Measurements from ENCODE around the gene PPP1R1C. TPM values are rescaled to one million over a fixed set of nuclear protein-coding genes. Genes with fewer than 3 reads are reported as not detected.

PPP1R1C gene
- total and polyA plus RNA-seq, 2 donors (not counting 1 experiment from before 2014, with no cell fraction given), result not detected

DNA sequence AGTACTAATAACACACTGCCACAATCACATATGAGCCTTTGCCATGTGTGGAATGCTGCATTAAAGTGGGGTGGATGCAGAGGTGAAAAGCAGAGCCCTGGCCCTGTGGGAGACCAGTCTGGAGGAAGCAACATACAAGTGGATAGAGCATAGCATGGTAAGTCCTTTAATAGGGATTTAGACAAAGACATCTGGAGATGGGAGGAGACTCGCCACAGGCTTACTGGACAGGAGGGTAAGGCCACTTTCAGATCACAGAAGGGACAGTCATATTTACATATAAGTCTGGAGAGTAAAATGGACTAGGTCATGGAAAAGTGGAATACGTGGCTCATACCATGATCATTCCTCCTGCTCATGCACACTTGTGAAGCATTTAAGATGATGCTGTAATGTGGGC is 84.3 kb downstream of the PPP1R1C start:
- Histone ChIP-seq H3K27ac (ENCODE audit: low read length in 2 of 2) (no peak overlapping the region), H3K36me3 (replicated peaks in 1 of 2; ENCODE audit: control extremely low read depth in 1 of 2, control insufficient read depth in 1 of 2, extremely low read depth in 1 of 2, insufficient read depth in 2 of 2, low read length in 1 of 2) (no peaks in the 10 kb centered on the region), H3K4me3 (ENCODE audit: control extremely low read depth in 1 of 5, extremely low read depth in 1 of 5, insufficient read depth in 1 of 5, low read depth in 2 of 5, low read length in 4 of 5) (no peak overlapping the region), H3K4me2 (replicated peaks; ENCODE audit: low read depth, low read length, poor library complexity, severe bottlenecking) (no peak overlapping the region), H3K27me3 (replicated peaks in 1 of 4; ENCODE audit: control extremely low read depth in 1 of 4, control insufficient read depth in 3 of 4, insufficient read depth in 4 of 4, low read length in 3 of 4) (no peaks in the 10 kb centered on the region), H3K79me2 (ENCODE audit: control insufficient read depth, insufficient read depth, low read length) (no peaks in the 10 kb centered on the region), H3K9me3 (ENCODE audit: control extremely low read depth in 1 of 3, control insufficient read depth in 2 of 3, insufficient read depth in 1 of 3, low read length in 2 of 3) (no peaks in the 10 kb centered on the region), H3K4me1 (ENCODE audit: control insufficient read depth in 2 of 2, insufficient read depth in 2 of 2, low read length in 2 of 2) (no peaks in the 10 kb centered on the region), H2AFZ (ENCODE audit: insufficient read depth, low read depth, low read length, poor library complexity, severe bottlenecking) (no peak overlapping the region), H3K9ac (ENCODE audit: low read length) (no peak overlapping the region), H4K20me1 (ENCODE audit: control insufficient read depth, insufficient read depth, low read length, poor library complexity, severe bottlenecking) (no peaks in the 10 kb centered on the region)
- H3K27me3 Mint-ChIP-seq, result peaks cover 5% of the 10 kb centered on the region
- no peak overlapping the region for H3K27ac Mint-ChIP-seq
- no peaks in the 10 kb centered on the region for H3K9me3 Mint-ChIP-seq (ENCODE audit: insufficient read depth)
- H3K4me3 Mint-ChIP-seq, result no peak overlapping the region
- TF ChIP-seq EZH2 (IDR thresholded peaks at IDR 0.05; ENCODE audit: borderline replicate concordance, insufficient read depth, low read depth, low read length, poor library complexity, severe bottlenecking), result no peak
- TF ChIP-seq, protein P1, sequence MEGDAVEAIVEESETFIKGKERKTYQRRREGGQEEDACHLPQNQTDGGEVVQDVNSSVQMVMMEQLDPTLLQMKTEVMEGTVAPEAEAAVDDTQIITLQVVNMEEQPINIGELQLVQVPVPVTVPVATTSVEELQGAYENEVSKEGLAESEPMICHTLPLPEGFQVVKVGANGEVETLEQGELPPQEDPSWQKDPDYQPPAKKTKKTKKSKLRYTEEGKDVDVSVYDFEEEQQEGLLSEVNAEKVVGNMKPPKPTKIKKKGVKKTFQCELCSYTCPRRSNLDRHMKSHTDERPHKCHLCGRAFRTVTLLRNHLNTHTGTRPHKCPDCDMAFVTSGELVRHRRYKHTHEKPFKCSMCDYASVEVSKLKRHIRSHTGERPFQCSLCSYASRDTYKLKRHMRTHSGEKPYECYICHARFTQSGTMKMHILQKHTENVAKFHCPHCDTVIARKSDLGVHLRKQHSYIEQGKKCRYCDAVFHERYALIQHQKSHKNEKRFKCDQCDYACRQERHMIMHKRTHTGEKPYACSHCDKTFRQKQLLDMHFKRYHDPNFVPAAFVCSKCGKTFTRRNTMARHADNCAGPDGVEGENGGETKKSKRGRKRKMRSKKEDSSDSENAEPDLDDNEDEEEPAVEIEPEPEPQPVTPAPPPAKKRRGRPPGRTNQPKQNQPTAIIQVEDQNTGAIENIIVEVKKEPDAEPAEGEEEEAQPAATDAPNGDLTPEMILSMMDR (IDR thresholded peaks at IDR 0.05), result no peak
- ChIA-PET POLR2A (no interaction called here), CTCF (interaction anchor here (0.7 to 1.2 kb wide), 2 partner anchors 8 to 12 kb away, joined by 3 to 6 read pairs; no protein-coding TSS in a partner anchor)
- ATAC-seq (ENCODE audit: low read depth) (no peak), DNase-seq (no peak)
- WGBS (ENCODE audit: insufficient coverage), result no CpG with 5 or more reads among the region's 2 CpGs
- no peaks in the 10 kb centered on the region for H3K4me1 Mint-ChIP-seq
- intact Hi-C loops (cut with micrococcal nuclease), result loop anchor here (10.0 kb wide), 1 partner anchor 1945 kb away; no protein-coding TSS in a partner anchor

DNA sequence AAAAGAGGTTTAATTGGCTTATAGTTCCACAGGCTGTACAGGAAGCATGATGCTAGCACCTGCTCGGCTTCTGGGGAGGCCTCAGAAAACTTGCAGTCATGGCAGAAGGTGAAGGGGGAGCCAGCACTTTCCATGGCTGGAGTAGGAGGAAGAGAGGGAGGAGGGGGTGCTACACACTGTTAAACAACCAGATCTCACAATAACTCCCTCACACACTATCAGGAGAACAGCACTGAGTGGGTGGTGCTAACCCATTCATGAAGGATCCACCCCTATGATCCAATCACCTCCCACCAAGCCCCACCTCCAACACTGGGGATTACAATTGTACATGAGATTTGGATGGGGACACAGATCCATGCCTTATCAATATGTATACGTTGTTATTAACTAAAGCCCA is 85.1 kb downstream of the PPP1R1C start:
- no peak for DNase-seq
- no CpG with 5 or more reads among the region's 2 CpGs for WGBS (ENCODE audit: insufficient coverage)
- no peak overlapping the region for H3K27ac Mint-ChIP-seq

More for the DNA sequence above, 85.1 kb downstream of the PPP1R1C start:
- H3K36me3 ChIP-seq (replicated peaks in 1 of 2; ENCODE audit: control extremely low read depth in 1 of 2, control insufficient read depth in 1 of 2, extremely low read depth in 1 of 2, insufficient read depth in 2 of 2, low read length in 1 of 2), result no peaks in the 10 kb centered on the region
- H3K27me3 ChIP-seq (replicated peaks in 1 of 4; ENCODE audit: control extremely low read depth in 1 of 4, control insufficient read depth in 3 of 4, insufficient read depth in 4 of 4, low read length in 3 of 4), result no peaks in the 10 kb centered on the region
- POLR2A ChIA-PET, result no interaction called here
- no peak overlapping the region for H3K9ac ChIP-seq (ENCODE audit: low read length)
- no peak overlapping the region for H2AFZ ChIP-seq (ENCODE audit: insufficient read depth, low read depth, low read length, poor library complexity, severe bottlenecking)
- CTCF ChIA-PET, result no interaction called here
- no peak overlapping the region for H3K4me2 ChIP-seq (replicated peaks; ENCODE audit: low read depth, low read length, poor library complexity, severe bottlenecking)
- ATAC-seq (ENCODE audit: low read depth), result no peak
- H3K4me3 ChIP-seq (ENCODE audit: control extremely low read depth in 1 of 5, extremely low read depth in 1 of 5, insufficient read depth in 1 of 5, low read depth in 2 of 5, low read length in 4 of 5), result no peak overlapping the region
- Mint-ChIP-seq H3K4me1 (no peaks in the 10 kb centered on the region), H3K27me3 (peaks cover 5% of the 10 kb centered on the region), H3K4me3 (no peak overlapping the region), H3K9me3 (ENCODE audit: insufficient read depth) (no peaks in the 10 kb centered on the region)
- TF ChIP-seq, protein P1 (IDR thresholded peaks at IDR 0.05), result no peak
- TF ChIP-seq EZH2 (IDR thresholded peaks at IDR 0.05; ENCODE audit: borderline replicate concordance, insufficient read depth, low read depth, low read length, poor library complexity, severe bottlenecking), result no peak
- H3K79me2 ChIP-seq (ENCODE audit: control insufficient read depth, insufficient read depth, low read length), result no peaks in the 10 kb centered on the region
- no peaks in the 10 kb centered on the region for H3K4me1 ChIP-seq (ENCODE audit: control insufficient read depth in 2 of 2, insufficient read depth in 2 of 2, low read length in 2 of 2)
- H3K9me3 ChIP-seq (ENCODE audit: control extremely low read depth in 1 of 3, control insufficient read depth in 2 of 3, insufficient read depth in 1 of 3, low read length in 2 of 3), result no peaks in the 10 kb centered on the region
- H3K27ac ChIP-seq (ENCODE audit: low read length in 2 of 2), result no peak overlapping the region
- intact Hi-C loops (cut with micrococcal nuclease), result loop anchor here (10.0 kb wide), 1 partner anchor 1946 kb away; no protein-coding TSS in a partner anchor
- H4K20me1 ChIP-seq (ENCODE audit: control insufficient read depth, insufficient read depth, low read length, poor library complexity, severe bottlenecking), result no peaks in the 10 kb centered on the region
